ENCODE data around the gene SPEN. TPM values are rescaled to one million over a fixed set of nuclear protein-coding genes. Genes with fewer than 3 reads are reported as not detected.
A peak's percentile ranks its signal among the peaks of the same experiment; 100 is the strongest.

The SPEN gene
- total and polyA plus RNA-seq, 4 donors, result 10.7 to 82.3 (median 36.8) TPM

GRCh38 chr1:15858069-15858670, 10.7 kb downstream of the SPEN start:
- WGBS, 2 donors, result 69 to 79% methylated on average over 6 of the region's 6 CpGs

DNA sequence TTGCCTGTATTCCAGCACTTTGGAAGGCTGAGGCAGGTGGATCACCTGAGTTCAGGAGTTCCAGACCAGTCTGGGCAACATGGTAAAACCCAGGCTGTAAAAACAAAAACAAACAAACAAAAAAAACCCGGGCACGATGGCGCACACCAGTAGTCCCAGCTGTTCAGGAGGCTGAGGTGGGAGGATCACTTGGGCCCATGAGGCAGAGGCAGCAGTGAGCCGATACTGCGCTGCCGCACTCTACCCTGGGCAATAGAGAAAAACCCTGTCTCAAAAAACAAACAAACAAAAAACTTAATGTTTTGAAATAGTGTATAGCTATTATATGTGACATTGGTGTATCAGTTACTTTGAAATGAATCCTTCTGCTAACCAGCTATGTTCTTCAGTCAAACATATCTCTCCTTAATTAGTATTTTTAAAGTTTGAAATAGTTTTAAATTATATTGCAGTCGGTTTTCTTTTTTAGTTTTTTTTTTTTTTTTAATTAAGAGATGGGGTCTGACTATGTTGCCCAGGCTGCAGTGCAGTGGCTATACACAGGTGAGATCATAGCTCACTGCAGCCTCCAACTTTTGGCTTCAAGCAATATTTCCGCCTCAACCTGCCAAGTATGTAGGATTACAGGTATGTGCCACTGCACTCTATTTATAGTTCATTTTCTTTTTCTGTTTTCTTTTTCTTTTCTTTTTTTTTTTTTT, 11.3 kb downstream of the SPEN start:
- DNase-seq, result no peak
- TF ChIP-seq, protein P1, sequence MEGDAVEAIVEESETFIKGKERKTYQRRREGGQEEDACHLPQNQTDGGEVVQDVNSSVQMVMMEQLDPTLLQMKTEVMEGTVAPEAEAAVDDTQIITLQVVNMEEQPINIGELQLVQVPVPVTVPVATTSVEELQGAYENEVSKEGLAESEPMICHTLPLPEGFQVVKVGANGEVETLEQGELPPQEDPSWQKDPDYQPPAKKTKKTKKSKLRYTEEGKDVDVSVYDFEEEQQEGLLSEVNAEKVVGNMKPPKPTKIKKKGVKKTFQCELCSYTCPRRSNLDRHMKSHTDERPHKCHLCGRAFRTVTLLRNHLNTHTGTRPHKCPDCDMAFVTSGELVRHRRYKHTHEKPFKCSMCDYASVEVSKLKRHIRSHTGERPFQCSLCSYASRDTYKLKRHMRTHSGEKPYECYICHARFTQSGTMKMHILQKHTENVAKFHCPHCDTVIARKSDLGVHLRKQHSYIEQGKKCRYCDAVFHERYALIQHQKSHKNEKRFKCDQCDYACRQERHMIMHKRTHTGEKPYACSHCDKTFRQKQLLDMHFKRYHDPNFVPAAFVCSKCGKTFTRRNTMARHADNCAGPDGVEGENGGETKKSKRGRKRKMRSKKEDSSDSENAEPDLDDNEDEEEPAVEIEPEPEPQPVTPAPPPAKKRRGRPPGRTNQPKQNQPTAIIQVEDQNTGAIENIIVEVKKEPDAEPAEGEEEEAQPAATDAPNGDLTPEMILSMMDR (IDR thresholded peaks at IDR 0.05; ENCODE audit: control extremely low read depth, extremely low read depth), result no peak
- 91 to 94% methylated on average over 8 of the region's 8 CpGs for WGBS, 2 donors
- Histone ChIP-seq H3K36me3 (ENCODE audit: control insufficient read depth in 4 of 4, insufficient read depth in 4 of 4, low read length in 4 of 4) (peaks cover 0 to 1% (median 0%) of the 10 kb centered on the region in 4 donors), H3K4me3 (no peak overlapping the region), H3K9ac (ENCODE audit: insufficient read depth in 1 of 2, low read length in 2 of 2) (no peak overlapping the region), H3K9me3 (ENCODE audit: control insufficient read depth in 4 of 4, insufficient read depth in 3 of 4, low read length in 3 of 4) (no peaks in the 10 kb centered on the region), H3K4me1 (ENCODE audit: control insufficient read depth in 5 of 5, insufficient read depth in 5 of 5, low read length in 5 of 5) (peaks cover 0 to 11% (median 3%) of the 10 kb centered on the region in 5 donors), H3K27ac (ENCODE audit: low read depth in 1 of 2, low read length in 1 of 2) (no peak overlapping the region), H3K27me3 (ENCODE audit: control insufficient read depth in 3 of 3, insufficient read depth in 3 of 3, low read length in 2 of 3) (no peaks in the 10 kb centered on the region)
- ATAC-seq (ENCODE audit: insufficient read depth, low FRiP score), result no peak

More at GRCh38 chr1:15858069-15858670, 10.7 kb downstream of the SPEN start:
- no peaks in the 10 kb centered on the region for H3K27me3 ChIP-seq (ENCODE audit: control insufficient read depth in 3 of 3, insufficient read depth in 3 of 3, low read length in 2 of 3)
- no peak overlapping the region for H3K4me3 ChIP-seq
- TF ChIP-seq, protein P1 (IDR thresholded peaks at IDR 0.05; ENCODE audit: control extremely low read depth, extremely low read depth), result no peak
- H3K36me3 ChIP-seq (ENCODE audit: control insufficient read depth in 4 of 4, insufficient read depth in 4 of 4, low read length in 4 of 4), result peaks cover 0 to 1% (median 0%) of the 10 kb centered on the region in 4 donors
- H3K27ac ChIP-seq (ENCODE audit: low read depth in 1 of 2, low read length in 1 of 2), result no peak overlapping the region
- H3K4me1 ChIP-seq (ENCODE audit: control insufficient read depth in 5 of 5, insufficient read depth in 5 of 5, low read length in 5 of 5), result peaks cover 0 to 12% (median 3%) of the 10 kb centered on the region in 5 donors
- no peak for ATAC-seq (ENCODE audit: insufficient read depth, low FRiP score)
- no peaks in the 10 kb centered on the region for H3K9me3 ChIP-seq (ENCODE audit: control insufficient read depth in 4 of 4, insufficient read depth in 3 of 4, low read length in 3 of 4)
- no peak overlapping the region for H3K9ac ChIP-seq (ENCODE audit: insufficient read depth in 1 of 2, low read length in 2 of 2)
- no peak for DNase-seq

GRCh38 chr1:15863156-15863901, 15.8 kb downstream of the SPEN start:
- H3K4me1 ChIP-seq (ENCODE audit: control insufficient read depth in 5 of 5, insufficient read depth in 5 of 5, low read length in 5 of 5), result peaks cover 0 to 14% (median 7%) of the 10 kb centered on the region in 5 donors
- H3K9ac ChIP-seq (ENCODE audit: insufficient read depth in 1 of 2, low read length in 2 of 2), result no peak overlapping the region
- no peak for ATAC-seq (ENCODE audit: insufficient read depth, low FRiP score)
- no peaks in the 10 kb centered on the region for H3K9me3 ChIP-seq (ENCODE audit: control insufficient read depth in 4 of 4, insufficient read depth in 3 of 4, low read length in 3 of 4)
- no peak overlapping the region for H3K27ac ChIP-seq (ENCODE audit: low read depth in 1 of 2, low read length in 1 of 2)
- peak in 1 of 3 donors; percentile 25 for DNase-seq
- 86 to 87% methylated on average over 2 of the region's 2 CpGs for WGBS, 2 donors
- no peak overlapping the region for H3K4me3 ChIP-seq
- TF ChIP-seq, protein P1 (IDR thresholded peaks at IDR 0.05; ENCODE audit: control extremely low read depth, extremely low read depth), result no peak
- peaks cover 0 to 1% (median 0%) of the 10 kb centered on the region in 4 donors for H3K36me3 ChIP-seq (ENCODE audit: control insufficient read depth in 4 of 4, insufficient read depth in 4 of 4, low read length in 4 of 4)
- no peaks in the 10 kb centered on the region for H3K27me3 ChIP-seq (ENCODE audit: control insufficient read depth in 3 of 3, insufficient read depth in 3 of 3, low read length in 2 of 3)

Measured in lung (tissue), 12 donors.